Mesendoderm (in vitro differentiated cells): ENCODE results near the gene DYSF.

ENCODE experiments used
- DNase-seq: peaks from one replicate; pipeline ENCODE4 v3.0.0; 2013
- H2AK5ac ChIP-seq: 2 replicates; pipeline ENCODE4 v1.6.1; 2013; ENCODE audit warnings: low read length, inconsistent platforms
- H2BK120ac ChIP-seq: 2 replicates; pipeline ENCODE4 v1.6.1; 2013; ENCODE audit warnings: low read depth, mild to moderate bottlenecking, low read length, moderate library complexity, mixed read lengths
- H2BK15ac ChIP-seq: replicated peaks from 2 replicates; pipeline ENCODE4 v1.6.1; 2013; ENCODE audit warnings: low read depth, mild to moderate bottlenecking, moderate library complexity
- H2BK5ac ChIP-seq: 2 replicates; pipeline ENCODE4 v1.6.1; 2013; ENCODE audit warnings: low read length, inconsistent platforms
- H3K18ac ChIP-seq: 2 replicates; pipeline ENCODE4 v1.6.1; 2013; ENCODE audit warnings: mild to moderate bottlenecking, low read length, mixed read lengths
- H3K23ac ChIP-seq: one replicate; pipeline ENCODE4 v1.6.1; 2013; ENCODE audit warnings: low read length
- H3K27ac ChIP-seq: 2 replicates; pipeline ENCODE4 v1.5.1; 2013; ENCODE audit warnings: low read depth, mild to moderate bottlenecking, inconsistent platforms, low read length, moderate library complexity
- H3K27me3 ChIP-seq: 2 replicates; pipeline ENCODE4 v1.6.1; 2013; ENCODE audit warnings: low read length, control low read depth, mild to moderate bottlenecking, inconsistent platforms; ENCODE audit not compliant: insufficient read depth, poor library complexity
- H3K36me3 ChIP-seq: 2 replicates; pipeline ENCODE4 v1.6.1; 2013; ENCODE audit warnings: low read length, inconsistent platforms; ENCODE audit not compliant: control insufficient read depth, insufficient read depth
- H3K4ac ChIP-seq: one replicate; pipeline ENCODE4 v1.6.1; 2013; ENCODE audit warnings: low read depth, mild to moderate bottlenecking, low read length, moderate library complexity
- H3K4me1 ChIP-seq: 2 replicates; pipeline ENCODE4 v1.6.1; 2013; ENCODE audit warnings: low read depth, low read length, inconsistent platforms; ENCODE audit not compliant: control insufficient read depth
- H3K4me2 ChIP-seq: 2 replicates; pipeline ENCODE4 v1.6.1; 2013; ENCODE audit warnings: low read length
- H3K4me3 ChIP-seq: 2 replicates; pipeline ENCODE4 v1.5.1; 2013; ENCODE audit warnings: mild to moderate bottlenecking, low read length
- H3K56ac ChIP-seq: one replicate; pipeline ENCODE4 v1.6.1; 2013; ENCODE audit warnings: low read length
- H3K79me1 ChIP-seq: 2 replicates; pipeline ENCODE4 v1.6.1; 2013; ENCODE audit warnings: low read length, inconsistent platforms
- H3K79me2 ChIP-seq: 2 replicates; pipeline ENCODE4 v1.6.1; 2013; ENCODE audit warnings: mild to moderate bottlenecking, low read length; ENCODE audit not compliant: control insufficient read depth, insufficient read depth
- H3K9ac ChIP-seq: 2 replicates; pipeline ENCODE4 v1.6.1; 2013; ENCODE audit warnings: low read length, inconsistent platforms
- H4K5ac ChIP-seq: one replicate; pipeline ENCODE4 v1.6.1; 2013; ENCODE audit warnings: low read length
- H4K8ac ChIP-seq: one replicate; pipeline ENCODE4 v1.6.1; 2013; ENCODE audit warnings: low read depth, mild to moderate bottlenecking, control low read depth, low read length, moderate library complexity
- WGBS: extraction: QIAGEN DNeasy Blood & Tissue Kit; methylation state at CpG from one replicate; pipeline ENCODE4 v1.1.7; 2013; ENCODE audit warnings: low lambda C conversion rate, missing lambda C conversion rate; ENCODE audit not compliant: insufficient coverage; ENCODE audit errors: extremely low coverage; 5-methylcytosine and 5-hydroxymethylcytosine counted together

The DYSF gene

GRCh38 chr2:71512386-71512785 lies 59.0 kb downstream of the DYSF start:
- H2BK5ac ChIP-seq, result no peak overlapping the region
- H2AK5ac ChIP-seq, result no peak overlapping the region
- no peaks in the 10 kb centered on the region for H3K79me2 ChIP-seq
- H3K4me2 ChIP-seq, result no peak overlapping the region
- DNase-seq, result no peak
- no peak overlapping the region for H4K5ac ChIP-seq
- no peak overlapping the region for H3K23ac ChIP-seq
- H3K36me3 ChIP-seq, result no peaks in the 10 kb centered on the region
- WGBS, result no CpG with 5 or more reads among the region's 4 CpGs
- no peak overlapping the region for H3K4ac ChIP-seq
- no peaks in the 10 kb centered on the region for H3K4me1 ChIP-seq
- no peaks in the 10 kb centered on the region for H3K79me1 ChIP-seq
- H3K18ac ChIP-seq, result no peak overlapping the region
- no peak overlapping the region for H3K56ac ChIP-seq
- no peak overlapping the region for H3K4me3 ChIP-seq
- H2BK15ac ChIP-seq, result no peak overlapping the region
- H3K27ac ChIP-seq, result no peak overlapping the region
- no peak overlapping the region for H2BK120ac ChIP-seq
- no peak overlapping the region for H4K8ac ChIP-seq
- no peaks in the 10 kb centered on the region for H3K27me3 ChIP-seq
- no peak overlapping the region for H3K9ac ChIP-seq

- no peak overlapping the region for H2BK120ac ChIP-seq
- H3K9ac ChIP-seq, result no peak overlapping the region
- no peaks in the 10 kb centered on the region for H3K79me2 ChIP-seq
- no peak overlapping the region for H4K8ac ChIP-seq
- no peak overlapping the region for H3K4me3 ChIP-seq
- no peaks in the 10 kb centered on the region for H3K4me1 ChIP-seq
- H3K4me2 ChIP-seq, result no peak overlapping the region
- no peak overlapping the region for H4K5ac ChIP-seq
- no peaks in the 10 kb centered on the region for H3K36me3 ChIP-seq
- H3K79me1 ChIP-seq, result no peaks in the 10 kb centered on the region
- no peak for DNase-seq
- H3K23ac ChIP-seq, result no peak overlapping the region
- H3K18ac ChIP-seq, result no peak overlapping the region
- H3K56ac ChIP-seq, result no peak overlapping the region
- no peak overlapping the region for H3K4ac ChIP-seq
- H2AK5ac ChIP-seq, result no peak overlapping the region
- H2BK15ac ChIP-seq, result no peak overlapping the region
- H3K27me3 ChIP-seq, result no peaks in the 10 kb centered on the region
- WGBS, result no CpG with 5 or more reads among the region's 11 CpGs
- H2BK5ac ChIP-seq, result no peak overlapping the region
- H3K27ac ChIP-seq, result no peak overlapping the region
Observed at GRCh38 chr2:71513096-71513495, 59.7 kb downstream of the DYSF start.

DNA sequence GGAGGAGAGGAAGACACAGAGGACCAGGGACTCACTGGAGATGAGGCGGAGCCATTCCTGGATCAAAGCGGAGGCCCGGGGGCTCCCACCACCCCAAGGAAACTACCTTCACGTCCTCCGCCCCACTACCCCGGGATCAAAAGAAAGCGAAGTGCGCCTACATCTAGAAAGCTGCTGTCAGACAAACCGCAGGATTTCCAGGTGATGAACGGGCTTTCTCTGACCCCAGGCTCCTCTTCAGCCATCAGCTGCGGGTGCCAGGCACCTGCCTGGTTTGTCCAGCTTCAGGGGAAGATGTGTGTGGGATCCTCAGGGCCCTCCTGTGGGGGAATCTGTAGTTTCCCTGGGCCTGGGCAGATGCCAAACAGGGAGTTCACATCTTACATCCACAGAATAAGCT lies 60.4 kb downstream of the DYSF start:
- Histone ChIP-seq H3K9ac (no peak overlapping the region), H2BK15ac (no peak overlapping the region), H3K4me1 (no peaks in the 10 kb centered on the region), H3K79me2 (no peaks in the 10 kb centered on the region), H3K18ac (no peak overlapping the region), H3K4me2 (no peak overlapping the region), H3K4me3 (no peak overlapping the region), H4K5ac (no peak overlapping the region), H3K56ac (no peak overlapping the region), H2BK5ac (no peak overlapping the region), H2AK5ac (no peak overlapping the region), H3K79me1 (no peaks in the 10 kb centered on the region), H4K8ac (no peak overlapping the region), H3K4ac (no peak overlapping the region), H2BK120ac (no peak overlapping the region), H3K36me3 (no peaks in the 10 kb centered on the region), H3K27me3 (no peaks in the 10 kb centered on the region), H3K23ac (no peak overlapping the region), H3K27ac (no peak overlapping the region)
- no CpG with 5 or more reads among the region's 11 CpGs for WGBS
- no peak for DNase-seq

DNA sequence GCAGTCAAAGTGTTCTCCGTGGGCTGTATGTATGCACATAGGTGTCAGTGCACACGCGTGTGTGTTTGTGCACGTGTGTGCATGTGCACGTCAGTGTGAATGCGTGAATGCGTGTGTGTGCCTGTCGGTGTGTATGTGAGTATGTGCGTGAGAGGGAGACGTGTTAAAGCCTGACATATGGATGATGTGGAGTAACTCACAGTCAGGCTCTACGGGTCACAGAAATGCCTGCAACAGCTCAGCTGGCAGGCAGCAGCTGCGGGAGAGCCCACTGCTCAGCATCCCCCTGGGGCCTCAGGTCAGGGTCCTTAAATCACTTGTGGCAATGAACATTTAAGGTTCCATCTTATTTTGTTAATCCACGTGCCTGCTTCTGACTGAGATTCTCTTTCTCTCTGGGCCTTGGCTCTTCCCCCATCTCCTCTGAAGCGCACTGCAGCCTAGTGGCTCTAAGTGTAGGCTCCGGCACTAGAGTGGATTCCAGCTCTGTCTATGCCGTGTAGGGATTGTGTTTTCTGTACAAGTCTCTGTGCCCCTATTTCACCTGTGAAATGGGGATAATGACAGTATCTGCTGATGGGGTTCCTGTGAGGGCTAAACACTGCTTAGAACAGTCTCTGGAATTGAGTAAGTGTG lies 63.0 kb downstream of the DYSF start:
- H3K4me1 ChIP-seq, result no peaks in the 10 kb centered on the region
- no peak overlapping the region for H2BK120ac ChIP-seq
- no peak overlapping the region for H3K4ac ChIP-seq
- no peaks in the 10 kb centered on the region for H3K36me3 ChIP-seq
- no peak overlapping the region for H3K18ac ChIP-seq
- no peak for DNase-seq
- no peak overlapping the region for H4K5ac ChIP-seq
- no peak overlapping the region for H2BK5ac ChIP-seq
- no peak overlapping the region for H3K9ac ChIP-seq
- no peaks in the 10 kb centered on the region for H3K79me1 ChIP-seq
- H2BK15ac ChIP-seq, result no peak overlapping the region
- H3K56ac ChIP-seq, result no peak overlapping the region
- no peak overlapping the region for H3K4me3 ChIP-seq
- no peak overlapping the region for H3K4me2 ChIP-seq
- no peaks in the 10 kb centered on the region for H3K79me2 ChIP-seq
- WGBS, result no CpG with 5 or more reads among the region's 16 CpGs
- H3K23ac ChIP-seq, result no peak overlapping the region
- H4K8ac ChIP-seq, result no peak overlapping the region
- no peaks in the 10 kb centered on the region for H3K27me3 ChIP-seq
- H3K27ac ChIP-seq, result no peak overlapping the region
- no peak overlapping the region for H2AK5ac ChIP-seq

- H2BK15ac ChIP-seq, result no peak overlapping the region
- no CpG with 5 or more reads among the region's 4 CpGs for WGBS
- no peaks in the 10 kb centered on the region for H3K27me3 ChIP-seq
- H3K36me3 ChIP-seq, result no peaks in the 10 kb centered on the region
- H2AK5ac ChIP-seq, result no peak overlapping the region
- no peak overlapping the region for H3K9ac ChIP-seq
- H3K23ac ChIP-seq, result no peak overlapping the region
- no peaks in the 10 kb centered on the region for H3K79me1 ChIP-seq
- H3K4ac ChIP-seq, result no peak overlapping the region
- DNase-seq, result no peak
- H2BK120ac ChIP-seq, result no peak overlapping the region
- H3K4me3 ChIP-seq, result no peak overlapping the region
- H3K18ac ChIP-seq, result no peak overlapping the region
- H3K27ac ChIP-seq, result no peak overlapping the region
- no peaks in the 10 kb centered on the region for H3K79me2 ChIP-seq
- no peak overlapping the region for H2BK5ac ChIP-seq
- H3K4me2 ChIP-seq, result no peak overlapping the region
- no peak overlapping the region for H3K56ac ChIP-seq
- no peak overlapping the region for H4K8ac ChIP-seq
- H4K5ac ChIP-seq, result no peak overlapping the region
- H3K4me1 ChIP-seq, result no peaks in the 10 kb centered on the region
Observed at GRCh38 chr2:71517851-71518250, 64.5 kb downstream of the DYSF start.

- Histone ChIP-seq H4K5ac (no peak overlapping the region), H3K27me3 (no peaks in the 10 kb centered on the region), H3K9ac (no peak overlapping the region), H2AK5ac (no peak overlapping the region), H3K18ac (no peak overlapping the region), H3K23ac (no peak overlapping the region), H2BK5ac (no peak overlapping the region), H3K4me1 (no peaks in the 10 kb centered on the region), H3K4ac (no peak overlapping the region), H3K79me2 (no peaks in the 10 kb centered on the region), H3K56ac (no peak overlapping the region), H2BK15ac (no peak overlapping the region), H2BK120ac (no peak overlapping the region), H3K4me3 (no peak overlapping the region), H3K27ac (no peak overlapping the region), H4K8ac (no peak overlapping the region), H3K36me3 (no peaks in the 10 kb centered on the region), H3K79me1 (no peaks in the 10 kb centered on the region), H3K4me2 (no peak overlapping the region)
- WGBS, result no CpG with 5 or more reads among the region's 8 CpGs
- DNase-seq, result no peak
Observed at GRCh38 chr2:71521436-71521950, 68.1 kb downstream of the DYSF start.
